Measurements from ENCODE around the gene ADAMTSL3. TPM values are rescaled to one million over a fixed set of nuclear protein-coding genes. Genes with fewer than 3 reads are reported as not detected.

ADAMTSL3 gene
- total RNA-seq, 1 experiment from 2014 or later = 0.05 TPM

DNA sequence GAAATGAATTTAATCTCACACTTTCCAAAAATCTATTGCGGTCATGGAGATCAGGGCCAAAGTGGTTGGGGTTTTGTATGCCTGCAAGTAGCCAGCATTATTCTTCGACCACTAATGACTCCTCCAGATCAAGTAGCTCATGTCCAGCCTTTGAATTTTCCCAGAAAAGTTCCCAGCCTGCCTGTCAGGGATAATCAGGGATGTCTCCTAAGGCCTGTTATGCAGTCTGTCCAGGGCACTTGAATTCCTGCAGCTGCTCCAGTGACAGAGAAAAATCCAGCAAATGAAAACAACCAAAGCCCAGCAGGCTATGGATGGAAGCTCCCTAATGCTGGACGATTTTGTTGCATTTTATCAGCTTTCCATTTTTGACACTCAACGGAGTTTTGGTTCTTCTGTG is 215.4 kb downstream of the ADAMTSL3 start:
- H3K9ac ChIP-seq (ENCODE audit: low read length) = no peak overlapping the region
- H3K4me3 ChIP-seq (replicated peaks in 1 of 2; ENCODE audit: low read depth in 1 of 2, low read length in 2 of 2) = no peak overlapping the region
- H3K9me3 ChIP-seq (ENCODE audit: control insufficient read depth in 1 of 2, insufficient read depth in 1 of 2, low read depth in 1 of 2, low read length in 2 of 2) = no peaks in the 10 kb centered on the region
- DNase-seq (ENCODE audit: low read depth, low spot score) (no peak), ATAC-seq (no peak)
- H3K27ac ChIP-seq (ENCODE audit: low read depth, low read length) = no peak overlapping the region
- H3K27me3 ChIP-seq (ENCODE audit: insufficient read depth, low read length) = no peaks in the 10 kb centered on the region; the same call in 1 of the 2 replicates
- POLR2A ChIA-PET = no interaction called here
- BruUV-seq (replicated peaks) = no TSS peak
- no peak overlapping the region for H2AFZ ChIP-seq (ENCODE audit: low read depth, low read length, poor library complexity, severe bottlenecking)
- no peak overlapping the region for H3K4me2 ChIP-seq (ENCODE audit: low read length)
- TF ChIP-seq JUND (IDR thresholded peaks at IDR 0.05) (no peak), CEBPB (IDR thresholded peaks at IDR 0.05; ENCODE audit: low read depth) (no peak), FOSL1 (IDR thresholded peaks at IDR 0.05; ENCODE audit: low read depth) (no peak), RAD21 (IDR thresholded peaks at IDR 0.05; ENCODE audit: low read depth) (no peak), POLR2AphosphoS5 (IDR thresholded peaks at IDR 0.05; ENCODE audit: low read depth, low read length) (no peak), EGR1 (IDR thresholded peaks at IDR 0.05; ENCODE audit: low read depth) (no peak), TCF7L2 (IDR thresholded peaks at IDR 0.05; ENCODE audit: borderline replicate concordance, extremely low read depth, insufficient read depth, insufficient read length) (no peak), ZFX (IDR thresholded peaks at IDR 0.05) (no peak), YY1 (IDR thresholded peaks at IDR 0.05; ENCODE audit: extremely low read depth, insufficient replicate concordance, low read depth, low read length) (no peak), CBX3 (IDR thresholded peaks at IDR 0.05; ENCODE audit: low read depth) (no peak), POLR2A (IDR thresholded peaks at IDR 0.05; ENCODE audit: borderline replicate concordance, extremely low read depth, insufficient read depth, insufficient read length) (no peak), EZH2phosphoT487 (IDR thresholded peaks at IDR 0.05; ENCODE audit: borderline replicate concordance) (no peak), SRF (IDR thresholded peaks at IDR 0.05; ENCODE audit: low read depth) (no peak)
- TF ChIP-seq, protein P1, sequence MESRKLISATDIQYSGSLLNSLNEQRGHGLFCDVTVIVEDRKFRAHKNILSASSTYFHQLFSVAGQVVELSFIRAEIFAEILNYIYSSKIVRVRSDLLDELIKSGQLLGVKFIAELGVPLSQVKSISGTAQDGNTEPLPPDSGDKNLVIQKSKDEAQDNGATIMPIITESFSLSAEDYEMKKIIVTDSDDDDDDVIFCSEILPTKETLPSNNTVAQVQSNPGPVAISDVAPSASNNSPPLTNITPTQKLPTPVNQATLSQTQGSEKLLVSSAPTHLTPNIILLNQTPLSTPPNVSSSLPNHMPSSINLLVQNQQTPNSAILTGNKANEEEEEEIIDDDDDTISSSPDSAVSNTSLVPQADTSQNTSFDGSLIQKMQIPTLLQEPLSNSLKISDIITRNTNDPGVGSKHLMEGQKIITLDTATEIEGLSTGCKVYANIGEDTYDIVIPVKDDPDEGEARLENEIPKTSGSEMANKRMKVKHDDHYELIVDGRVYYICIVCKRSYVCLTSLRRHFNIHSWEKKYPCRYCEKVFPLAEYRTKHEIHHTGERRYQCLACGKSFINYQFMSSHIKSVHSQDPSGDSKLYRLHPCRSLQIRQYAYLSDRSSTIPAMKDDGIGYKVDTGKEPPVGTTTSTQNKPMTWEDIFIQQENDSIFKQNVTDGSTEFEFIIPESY (IDR thresholded peaks at IDR 0.05; ENCODE audit: extremely low read depth, insufficient replicate concordance, low read length) = no peak
- TF ChIP-seq, protein P2, sequence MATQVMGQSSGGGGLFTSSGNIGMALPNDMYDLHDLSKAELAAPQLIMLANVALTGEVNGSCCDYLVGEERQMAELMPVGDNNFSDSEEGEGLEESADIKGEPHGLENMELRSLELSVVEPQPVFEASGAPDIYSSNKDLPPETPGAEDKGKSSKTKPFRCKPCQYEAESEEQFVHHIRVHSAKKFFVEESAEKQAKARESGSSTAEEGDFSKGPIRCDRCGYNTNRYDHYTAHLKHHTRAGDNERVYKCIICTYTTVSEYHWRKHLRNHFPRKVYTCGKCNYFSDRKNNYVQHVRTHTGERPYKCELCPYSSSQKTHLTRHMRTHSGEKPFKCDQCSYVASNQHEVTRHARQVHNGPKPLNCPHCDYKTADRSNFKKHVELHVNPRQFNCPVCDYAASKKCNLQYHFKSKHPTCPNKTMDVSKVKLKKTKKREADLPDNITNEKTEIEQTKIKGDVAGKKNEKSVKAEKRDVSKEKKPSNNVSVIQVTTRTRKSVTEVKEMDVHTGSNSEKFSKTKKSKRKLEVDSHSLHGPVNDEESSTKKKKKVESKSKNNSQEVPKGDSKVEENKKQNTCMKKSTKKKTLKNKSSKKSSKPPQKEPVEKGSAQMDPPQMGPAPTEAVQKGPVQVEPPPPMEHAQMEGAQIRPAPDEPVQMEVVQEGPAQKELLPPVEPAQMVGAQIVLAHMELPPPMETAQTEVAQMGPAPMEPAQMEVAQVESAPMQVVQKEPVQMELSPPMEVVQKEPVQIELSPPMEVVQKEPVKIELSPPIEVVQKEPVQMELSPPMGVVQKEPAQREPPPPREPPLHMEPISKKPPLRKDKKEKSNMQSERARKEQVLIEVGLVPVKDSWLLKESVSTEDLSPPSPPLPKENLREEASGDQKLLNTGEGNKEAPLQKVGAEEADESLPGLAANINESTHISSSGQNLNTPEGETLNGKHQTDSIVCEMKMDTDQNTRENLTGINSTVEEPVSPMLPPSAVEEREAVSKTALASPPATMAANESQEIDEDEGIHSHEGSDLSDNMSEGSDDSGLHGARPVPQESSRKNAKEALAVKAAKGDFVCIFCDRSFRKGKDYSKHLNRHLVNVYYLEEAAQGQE (IDR thresholded peaks at IDR 0.05; ENCODE audit: low read depth) = no peak
- TF ChIP-seq, protein P3, sequence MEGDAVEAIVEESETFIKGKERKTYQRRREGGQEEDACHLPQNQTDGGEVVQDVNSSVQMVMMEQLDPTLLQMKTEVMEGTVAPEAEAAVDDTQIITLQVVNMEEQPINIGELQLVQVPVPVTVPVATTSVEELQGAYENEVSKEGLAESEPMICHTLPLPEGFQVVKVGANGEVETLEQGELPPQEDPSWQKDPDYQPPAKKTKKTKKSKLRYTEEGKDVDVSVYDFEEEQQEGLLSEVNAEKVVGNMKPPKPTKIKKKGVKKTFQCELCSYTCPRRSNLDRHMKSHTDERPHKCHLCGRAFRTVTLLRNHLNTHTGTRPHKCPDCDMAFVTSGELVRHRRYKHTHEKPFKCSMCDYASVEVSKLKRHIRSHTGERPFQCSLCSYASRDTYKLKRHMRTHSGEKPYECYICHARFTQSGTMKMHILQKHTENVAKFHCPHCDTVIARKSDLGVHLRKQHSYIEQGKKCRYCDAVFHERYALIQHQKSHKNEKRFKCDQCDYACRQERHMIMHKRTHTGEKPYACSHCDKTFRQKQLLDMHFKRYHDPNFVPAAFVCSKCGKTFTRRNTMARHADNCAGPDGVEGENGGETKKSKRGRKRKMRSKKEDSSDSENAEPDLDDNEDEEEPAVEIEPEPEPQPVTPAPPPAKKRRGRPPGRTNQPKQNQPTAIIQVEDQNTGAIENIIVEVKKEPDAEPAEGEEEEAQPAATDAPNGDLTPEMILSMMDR (IDR thresholded peaks at IDR 0.05 in 2 of 3, conservative IDR thresholded peaks at IDR 0.05 in 1 of 3; ENCODE audit: borderline replicate concordance in 1 of 3, insufficient read depth in 1 of 3, low read depth in 2 of 3, low read length in 2 of 3) = no peak
- TF ChIP-seq, protein P4, sequence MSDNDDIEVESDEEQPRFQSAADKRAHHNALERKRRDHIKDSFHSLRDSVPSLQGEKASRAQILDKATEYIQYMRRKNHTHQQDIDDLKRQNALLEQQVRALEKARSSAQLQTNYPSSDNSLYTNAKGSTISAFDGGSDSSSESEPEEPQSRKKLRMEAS (IDR thresholded peaks at IDR 0.05) = no peak
- TF ChIP-seq, protein P5, sequence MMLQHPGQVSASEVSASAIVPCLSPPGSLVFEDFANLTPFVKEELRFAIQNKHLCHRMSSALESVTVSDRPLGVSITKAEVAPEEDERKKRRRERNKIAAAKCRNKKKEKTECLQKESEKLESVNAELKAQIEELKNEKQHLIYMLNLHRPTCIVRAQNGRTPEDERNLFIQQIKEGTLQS (IDR thresholded peaks at IDR 0.05) = no peak
- H4K20me1 ChIP-seq (ENCODE audit: insufficient read depth) = no peaks in the 10 kb centered on the region
- RAD21 ChIA-PET (ENCODE audit: low non-redundant PET in 1 of 2, low total read pairs in 2 of 2, uncharacterized antibody in 2 of 2, unreplicated experiment in 2 of 2) = no interaction called here
- 0 out of 4 replicates have a peak, but pooled peaks cover 0 to 2% of the 10 kb centered on the region in 2 experiments for H3K4me1 ChIP-seq (ENCODE audit: control insufficient read depth in 1 of 2, insufficient read depth in 2 of 2, low read length in 2 of 2)
- no peaks in the 10 kb centered on the region for H3K36me3 ChIP-seq (ENCODE audit: control insufficient read depth in 1 of 2, insufficient read depth in 2 of 2, low read length in 2 of 2)
- no peaks in the 10 kb centered on the region for H3K79me2 ChIP-seq (ENCODE audit: insufficient read depth, low read length)
- no peaks in the 10 kb centered on the region for H3K9me2 ChIP-seq (ENCODE audit: insufficient read depth)
- intact Hi-C loops (cut with micrococcal nuclease) = no loop called here
- CTCF ChIA-PET = no interaction called here

Measured in HCT116 (cell line).